Amygdala (tissue), 56 donors: ENCODE measurements around the gene PCYT1A.
A peak's percentile ranks its signal among the peaks of the same experiment; 100 is the strongest.
"Not testable (repeated sequence)": the region's sequence is repeated elsewhere in the genome, so short reads cannot be mapped to it uniquely, and the experiment has no call there.

ENCODE experiments used
- DNase-seq, 56 donors: peaks; one replicate each; lab custom pipeline; 2025; lab: John Stamatoyannopoulos, UW

The PCYT1A gene

DNA sequence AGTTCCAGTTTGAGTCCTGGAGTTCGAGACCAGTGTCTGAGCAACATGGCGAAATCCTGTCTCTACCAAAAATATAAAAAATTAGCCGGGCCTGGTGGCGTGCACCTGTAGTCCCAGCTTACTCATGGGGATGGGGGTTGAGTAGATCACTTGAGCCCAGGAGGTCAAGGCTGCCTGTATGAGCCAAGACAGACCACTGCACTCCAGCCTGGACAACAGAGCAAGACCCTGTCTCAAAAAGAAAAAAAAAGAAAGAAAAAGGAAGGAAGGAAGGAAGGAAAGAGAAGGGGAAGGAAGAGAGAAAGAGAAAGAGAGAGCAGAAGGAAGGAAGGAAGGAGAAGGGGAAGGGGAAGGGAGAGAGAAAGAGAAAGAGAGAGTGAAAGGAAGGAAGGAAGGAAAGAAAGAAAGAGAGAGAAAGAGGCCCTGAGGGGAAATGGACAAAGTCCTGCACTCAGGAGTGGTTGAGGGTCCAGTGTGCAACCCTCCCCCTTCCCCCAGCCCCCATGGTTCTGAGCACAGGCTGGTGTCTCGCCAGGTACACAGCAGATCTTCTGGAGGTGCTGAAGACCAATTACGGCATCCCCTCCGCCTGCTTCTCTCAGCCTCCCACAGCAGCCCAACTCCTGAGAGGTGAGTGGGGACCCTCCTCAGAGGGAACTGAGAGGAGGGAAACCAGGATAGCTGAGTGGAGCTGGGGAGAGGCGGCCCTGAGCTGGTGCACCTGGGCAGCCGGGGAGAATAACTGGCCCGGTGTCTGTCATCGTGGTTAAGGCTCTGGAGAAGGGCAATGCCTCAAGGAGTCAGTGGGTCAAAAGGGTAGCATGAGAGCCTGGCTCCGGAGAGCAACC lies 70.0 kb downstream of the PCYT1A start:
- no peak for DNase-seq

- no peak for DNase-seq
Measured at GRCh38 chr3:196216681-196217211, 70.8 kb downstream of the PCYT1A start.

DNA sequence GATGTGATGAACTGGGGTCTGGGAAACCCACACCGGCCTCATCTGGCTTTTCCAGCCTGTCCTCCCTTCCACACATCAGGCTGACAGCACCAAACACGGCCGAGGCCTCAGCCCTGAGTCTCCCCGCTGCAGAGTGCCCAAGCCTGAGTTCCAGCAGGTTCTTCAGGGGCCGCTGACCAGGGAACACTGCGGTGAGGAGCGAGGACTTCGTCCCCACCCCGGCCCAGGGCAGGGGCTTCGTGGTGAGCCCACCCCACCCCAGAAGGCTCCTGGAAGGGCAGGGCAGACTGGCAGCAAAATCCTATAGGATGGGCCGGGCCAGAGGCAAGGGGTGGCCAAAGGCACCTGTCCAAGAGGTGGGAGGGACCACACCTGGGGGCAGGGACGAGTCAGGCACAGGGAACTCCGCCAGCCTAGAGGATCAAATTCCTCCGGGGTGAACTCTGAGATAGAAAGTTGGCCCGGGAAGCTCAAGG lies 71.4 kb downstream of the PCYT1A start, which contains the start of gene SLC51A:
SLC51A (plus strand) TSS at position 446 of the 476 bp plus-strand sequence. CDS start 179 bp downstream, outside the sequence.
- DNase-seq = no peak

DNA sequence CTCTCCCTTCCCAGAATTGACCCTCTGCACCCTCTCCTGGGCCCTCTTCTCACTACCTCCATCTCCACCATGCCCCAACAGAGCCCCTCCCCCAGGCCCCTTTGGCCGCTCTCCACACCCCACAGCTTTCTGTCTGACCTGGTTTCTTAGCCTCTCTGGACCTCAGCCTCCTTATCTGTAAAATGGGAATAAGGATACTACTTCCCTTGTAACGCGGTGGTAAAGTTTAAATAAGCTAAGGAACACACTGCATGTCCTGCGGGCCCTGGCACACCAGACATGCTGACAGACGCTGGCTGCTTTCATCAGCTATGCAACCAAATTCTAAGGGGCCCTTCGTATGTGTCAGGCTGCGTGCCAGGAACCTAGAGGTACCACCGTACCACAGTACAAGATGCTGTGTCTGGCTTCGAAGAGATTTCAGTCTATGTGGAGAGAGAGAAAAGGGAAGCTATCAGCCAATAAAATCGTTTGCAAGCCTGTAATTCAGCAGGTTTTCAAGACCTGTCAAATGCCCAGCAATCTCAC lies 72.0 kb downstream of the PCYT1A start:
- DNase-seq = no peak

- DNase-seq = no peak
Measured at GRCh38 chr3:196214783-196215441, 72.6 kb downstream of the PCYT1A start.

DNA sequence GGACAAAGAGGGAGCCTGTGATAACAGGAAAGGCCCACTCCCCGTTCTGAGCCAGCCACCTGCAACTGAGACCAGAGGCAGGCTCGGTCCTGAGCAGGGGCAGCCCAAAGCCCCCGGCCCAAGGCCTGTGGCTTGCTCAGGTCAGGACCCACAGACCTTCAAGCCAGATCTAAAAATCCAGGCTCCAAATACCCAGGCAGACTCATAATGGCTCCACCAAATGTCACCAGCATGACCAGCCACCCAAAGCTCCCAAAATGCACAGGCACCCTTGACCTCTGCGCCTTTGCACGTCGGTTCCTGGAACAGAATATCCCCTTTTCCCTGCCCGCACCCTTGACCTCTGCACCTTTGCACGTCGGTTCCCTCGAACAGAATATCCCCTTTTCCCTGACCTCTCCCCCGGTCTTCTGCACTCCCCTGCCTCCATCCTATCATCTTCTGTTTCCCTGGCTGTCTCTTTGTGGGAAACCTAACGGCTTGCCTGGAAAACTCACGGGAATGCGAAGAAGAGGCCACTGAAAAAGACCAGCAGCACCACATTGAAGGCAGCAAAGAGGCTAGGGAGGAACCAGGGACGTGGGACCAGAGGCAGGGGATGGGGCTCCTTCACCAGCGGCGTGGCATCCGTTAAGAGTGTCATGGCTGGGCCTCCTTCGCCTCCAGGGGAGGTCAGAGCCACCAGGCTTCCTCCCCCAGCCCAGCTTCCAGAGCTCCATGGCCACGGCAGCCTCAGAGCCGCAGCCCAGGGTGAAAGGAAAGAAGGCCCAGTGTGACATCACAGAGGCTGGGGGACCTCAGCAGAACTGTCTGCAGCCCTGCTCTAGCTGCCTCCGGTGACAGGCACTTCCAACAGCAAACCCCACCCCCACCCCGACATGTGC lies 76.6 kb downstream of the PCYT1A start, which contains the start of gene ZDHHC19:
ZDHHC19 (minus strand) TSS at position 728 of the 884 bp plus-strand sequence; CDS start at position 643, 85 bp downstream.
- DNase-seq = no peak

GRCh38 chr3:196209944-196210672 lies 77.4 kb downstream of the PCYT1A start:
- DNase-seq = not testable (repeated sequence)

GRCh38 chr3:196208942-196209695 lies 78.4 kb downstream of the PCYT1A start:
- DNase-seq = no peak

DNA sequence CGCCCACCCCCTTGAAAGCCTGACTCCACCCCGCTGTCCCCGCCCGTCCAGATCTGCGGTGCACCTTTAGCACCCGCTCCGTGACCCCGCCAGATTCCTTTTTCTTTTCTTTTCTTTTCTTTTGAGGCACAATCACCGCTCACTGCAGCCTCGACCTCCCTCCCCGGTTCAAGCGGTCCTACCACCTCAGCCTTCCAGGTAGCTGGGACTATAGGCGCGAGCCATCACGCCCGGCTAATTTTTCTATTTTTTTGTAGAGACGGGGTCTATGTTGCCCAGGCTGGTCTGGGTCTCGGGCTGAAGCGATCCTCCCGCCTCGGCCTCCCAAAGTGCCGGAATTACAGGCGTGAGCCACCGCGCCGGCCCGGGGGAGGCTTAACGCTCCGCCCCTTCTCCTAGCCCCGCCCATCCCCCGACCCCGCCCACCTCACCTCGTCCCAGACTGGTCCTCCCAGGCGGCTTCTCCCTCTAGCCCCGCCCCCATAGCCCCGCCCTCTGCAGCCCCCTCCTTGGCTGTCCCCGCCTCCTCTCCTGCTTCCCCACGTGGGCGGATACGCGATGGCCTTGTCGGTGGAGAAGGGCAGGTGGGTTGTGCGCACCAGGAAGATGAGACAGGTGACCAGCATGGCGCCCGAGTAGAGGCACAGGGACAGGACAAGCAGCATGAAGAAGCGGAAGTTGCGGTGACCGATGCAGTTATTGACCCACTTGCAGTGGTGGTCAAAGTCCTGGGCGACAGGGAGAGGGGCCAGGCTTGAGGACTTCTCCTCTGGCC lies 79.5 kb downstream of the PCYT1A start:
- DNase-seq = peak in 6 of 56 donors; percentile 17 to 58 (median 38)

- DNase-seq = peak in 2 of 56 donors; percentile 17 to 39
Measured at GRCh38 chr3:196207159-196207832, 80.2 kb downstream of the PCYT1A start.

- DNase-seq = not testable (repeated sequence)
Measured at GRCh38 chr3:196205442-196206205, 81.9 kb downstream of the PCYT1A start.

GRCh38 chr3:196203846-196204245 lies 83.7 kb downstream of the PCYT1A start:
- DNase-seq = no peak

DNA sequence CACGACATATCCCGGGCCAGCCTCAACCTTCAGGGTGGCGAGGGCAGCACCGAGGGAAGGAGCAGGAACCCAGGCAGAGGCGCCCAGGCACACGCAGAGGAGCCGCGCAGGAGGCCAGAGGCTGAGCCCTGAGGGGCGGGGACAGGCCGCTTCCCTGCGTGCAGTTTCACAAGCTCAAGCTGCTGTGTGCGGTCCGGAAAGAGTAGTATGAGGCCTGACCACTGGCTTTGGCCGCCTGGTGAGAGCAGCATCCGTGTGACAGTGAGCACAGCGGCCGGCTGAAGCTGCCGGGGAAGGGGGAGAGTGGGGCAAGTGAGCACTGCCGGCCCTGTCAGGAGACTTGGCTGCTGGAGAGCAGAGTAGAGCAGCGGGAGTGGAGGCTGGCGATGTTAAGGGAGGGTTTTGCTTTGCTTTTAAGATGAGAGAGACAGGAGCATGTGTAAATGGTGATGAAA lies 85.0 kb downstream of the PCYT1A start:
- peak in 21 of 56 donors; percentile 14 to 57 (median 34) for DNase-seq

- no peak for DNase-seq
Measured at GRCh38 chr3:196198771-196199753, 88.5 kb downstream of the PCYT1A start.
